ENCODE measurements around the gene NTM.

Gene NTM

GRCh38 chr11:132103021-132103420, 732.6 kb downstream of the NTM start:
- no peak for DNase-seq

GRCh38 chr11:132106096-132106982, 735.9 kb downstream of the NTM start:
- no peak for DNase-seq

- DNase-seq = no peak
These were observed 740.9 kb downstream of the NTM start for GRCh38 chr11:132111316-132111715.

GRCh38 chr11:132111838-132112237, 741.4 kb downstream of the NTM start:
- DNase-seq = no peak

- no peak for DNase-seq
These were observed 742.4 kb downstream of the NTM start for GRCh38 chr11:132112846-132113245.

- DNase-seq = no peak
These were observed 743.8 kb downstream of the NTM start for GRCh38 chr11:132114185-132114584.

GRCh38 chr11:132114743-132115142, 744.3 kb downstream of the NTM start:
- DNase-seq = no peak

- DNase-seq = no peak
These were observed 745.0 kb downstream of the NTM start for GRCh38 chr11:132115454-132115853.

GRCh38 chr11:132116516-132116915, 746.1 kb downstream of the NTM start:
- no peak for DNase-seq

- DNase-seq = no peak
These were observed 748.2 kb downstream of the NTM start for GRCh38 chr11:132118661-132119060.

GRCh38 chr11:132119573-132119972, 749.2 kb downstream of the NTM start:
- DNase-seq = no peak

GRCh38 chr11:132122735-132123134, 752.3 kb downstream of the NTM start:
- DNase-seq = no peak

- DNase-seq = no peak
These were observed 753.0 kb downstream of the NTM start for GRCh38 chr11:132123449-132123848.

- no peak for DNase-seq
These were observed 753.7 kb downstream of the NTM start for GRCh38 chr11:132123854-132124835.

GRCh38 chr11:132125988-132126871, 755.8 kb downstream of the NTM start:
- no peak for DNase-seq

GRCh38 chr11:132126973-132127899, 756.8 kb downstream of the NTM start:
- DNase-seq = no peak

GRCh38 chr11:132127900-132128288, 757.5 kb downstream of the NTM start:
- DNase-seq = no peak

- DNase-seq = no peak
These were observed 760.6 kb downstream of the NTM start for GRCh38 chr11:132131047-132131446.

- DNase-seq = no peak
These were observed 761.5 kb downstream of the NTM start for GRCh38 chr11:132131961-132132360.

- no peak for DNase-seq
These were observed 763.9 kb downstream of the NTM start for GRCh38 chr11:132134322-132134721.

- no peak for DNase-seq
These were observed 767.0 kb downstream of the NTM start for GRCh38 chr11:132137289-132137980.

Data from NCI-H1436 treated with DMSO at 0.1 percent for 48 hours (cell line).